GM21786 (cell line): ENCODE results near the gene TRAPPC1.

Experiments
- ATAC-seq: cut with Tn5 transposase; IDR thresholded peaks from one replicate; pipeline ENCODE4 v1.9.1; 2021; ENCODE audit not compliant: unreplicated experiment

The TRAPPC1 gene

GRCh38 chr17:7881276-7882054 is 50.3 kb downstream of the TRAPPC1 start:
- ATAC-seq: no peak
